SKM-1 (cell line): Measurements from ENCODE around the gene RHOU.

Experiments used
- DNase-seq: peaks from one replicate; lab custom pipeline; 2025; ENCODE audit not compliant: unreplicated experiment; lab: John Stamatoyannopoulos, UW

The RHOU gene

GRCh38 chr1:228782662-228783417, 47.6 kb downstream of the RHOU start:
- no peak for DNase-seq

- no peak for DNase-seq
Measured at GRCh38 chr1:228783418-228784040, 48.2 kb downstream of the RHOU start.

- no peak for DNase-seq
Measured at GRCh38 chr1:228784181-228784580, 48.9 kb downstream of the RHOU start.

- no peak for DNase-seq
Measured at GRCh38 chr1:228785366-228786330, 50.4 kb downstream of the RHOU start.

- DNase-seq = no peak
Measured at GRCh38 chr1:228786361-228787129, 51.3 kb downstream of the RHOU start.

- no peak for DNase-seq
Measured at GRCh38 chr1:228791791-228792190, 56.5 kb downstream of the RHOU start.

- no peak for DNase-seq
Measured at GRCh38 chr1:228792601-228793000, 57.3 kb downstream of the RHOU start.

GRCh38 chr1:228793032-228793431, 57.8 kb downstream of the RHOU start:
- DNase-seq = no peak

GRCh38 chr1:228794173-228794572, 58.9 kb downstream of the RHOU start:
- no peak for DNase-seq

GRCh38 chr1:228794810-228795209, 59.5 kb downstream of the RHOU start:
- DNase-seq = no peak

GRCh38 chr1:228795596-228795995, 60.3 kb downstream of the RHOU start:
- DNase-seq = no peak
